Measurements from ENCODE around the gene DIP2C.

DNA sequence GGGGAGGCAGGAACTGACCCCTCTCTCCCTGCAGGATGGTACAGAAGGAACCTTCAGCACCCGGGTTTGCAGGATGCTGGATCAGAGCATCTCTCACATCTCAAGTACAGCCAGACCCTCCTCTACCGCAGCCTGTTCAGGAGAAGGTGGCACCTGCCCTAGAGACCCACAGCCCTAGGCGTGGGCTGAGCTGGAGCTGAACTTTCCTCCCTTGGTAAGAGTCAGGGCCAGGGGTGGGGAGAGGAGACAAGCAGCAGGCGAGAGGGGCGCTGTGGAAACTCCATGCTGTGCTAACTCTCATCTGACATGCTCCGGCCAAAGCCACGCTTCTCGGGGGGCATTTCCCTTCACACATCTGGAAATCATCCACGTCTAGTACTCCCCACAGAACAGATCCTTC is 154.4 kb downstream of the DIP2C start:
- TF ChIP-seq, protein P1, sequence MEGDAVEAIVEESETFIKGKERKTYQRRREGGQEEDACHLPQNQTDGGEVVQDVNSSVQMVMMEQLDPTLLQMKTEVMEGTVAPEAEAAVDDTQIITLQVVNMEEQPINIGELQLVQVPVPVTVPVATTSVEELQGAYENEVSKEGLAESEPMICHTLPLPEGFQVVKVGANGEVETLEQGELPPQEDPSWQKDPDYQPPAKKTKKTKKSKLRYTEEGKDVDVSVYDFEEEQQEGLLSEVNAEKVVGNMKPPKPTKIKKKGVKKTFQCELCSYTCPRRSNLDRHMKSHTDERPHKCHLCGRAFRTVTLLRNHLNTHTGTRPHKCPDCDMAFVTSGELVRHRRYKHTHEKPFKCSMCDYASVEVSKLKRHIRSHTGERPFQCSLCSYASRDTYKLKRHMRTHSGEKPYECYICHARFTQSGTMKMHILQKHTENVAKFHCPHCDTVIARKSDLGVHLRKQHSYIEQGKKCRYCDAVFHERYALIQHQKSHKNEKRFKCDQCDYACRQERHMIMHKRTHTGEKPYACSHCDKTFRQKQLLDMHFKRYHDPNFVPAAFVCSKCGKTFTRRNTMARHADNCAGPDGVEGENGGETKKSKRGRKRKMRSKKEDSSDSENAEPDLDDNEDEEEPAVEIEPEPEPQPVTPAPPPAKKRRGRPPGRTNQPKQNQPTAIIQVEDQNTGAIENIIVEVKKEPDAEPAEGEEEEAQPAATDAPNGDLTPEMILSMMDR (IDR thresholded peaks at IDR 0.05) = no peak
- no peak for TF ChIP-seq POLR2A (IDR thresholded peaks at IDR 0.05)
